Parathyroid adenoma (tissue), 2 donors: ENCODE data around the gene NR1D2.

Source experiments
- H2AFZ ChIP-seq: fragments of 300-600 bp; sonication (generic); one replicate; pipeline ENCODE4 v1.7.0; 2017; ENCODE audit warnings: antibody characterized with exemption, mild to moderate bottlenecking
- H3K27ac ChIP-seq: fragments of 300-600 bp; sonication (generic); one replicate; pipeline ENCODE4 v1.7.0; 2017
- H3K27me3 ChIP-seq: fragments of 300-600 bp; sonication (generic); one replicate; pipeline ENCODE4 v1.7.0; 2017; ENCODE audit warnings: low read length; ENCODE audit not compliant: control insufficient read depth, insufficient read depth
- H3K36me3 ChIP-seq: fragments of 300-600 bp; sonication (generic); one replicate; pipeline ENCODE4 v1.7.0; 2017; ENCODE audit warnings: low read length; ENCODE audit not compliant: control insufficient read depth, insufficient read depth
- H3K4me1 ChIP-seq: fragments of 300-600 bp; sonication (generic); one replicate; pipeline ENCODE4 v1.7.0; 2017; ENCODE audit warnings: control low read depth
- H3K4me2 ChIP-seq: fragments of 300-600 bp; sonication (generic); one replicate; pipeline ENCODE4 v1.7.0; 2017; ENCODE audit warnings: low read length
- H3K4me3 ChIP-seq: fragments of 300-600 bp; sonication (generic); one replicate; pipeline ENCODE4 v1.7.0; 2017; ENCODE audit warnings: low read depth, low read length
- H3K79me2 ChIP-seq: fragments of 300-600 bp; sonication (generic); one replicate; pipeline ENCODE4 v1.7.0; 2017; ENCODE audit warnings: control low read depth
- H3K9ac ChIP-seq: fragments of 300-600 bp; sonication (generic); one replicate; pipeline ENCODE4 v1.7.0; 2017; ENCODE audit warnings: mild to moderate bottlenecking
- H3K9me3 ChIP-seq: fragments of 300-600 bp; sonication (generic); one replicate; pipeline ENCODE4 v1.7.0; 2017; ENCODE audit warnings: low read length; ENCODE audit not compliant: control insufficient read depth
- CTCF ChIP-seq: fragments of 300-600 bp; sonication (generic); IDR thresholded peaks from one replicate; pipeline ENCODE4 v1.7.0; 2017; ENCODE audit warnings: antibody characterized with exemption, mild to moderate bottlenecking
- donor health status: primary hyperparathyroidism.

Gene NR1D2

GRCh38 chr3:23913182-23913581 is 31.9 kb upstream of the NR1D2 start:
- Histone ChIP-seq H3K9me3 (no peaks in the 10 kb centered on the region), H3K27me3 (no peaks in the 10 kb centered on the region), H3K4me2 (no peak overlapping the region), H3K36me3 (no peaks in the 10 kb centered on the region), H3K4me1 (peaks cover 7% of the 10 kb centered on the region), H3K4me3 (no peak overlapping the region), H3K27ac (no peak overlapping the region), H3K9ac (no peak overlapping the region), H3K79me2 (peaks cover 22% of the 10 kb centered on the region), H2AFZ (no peak overlapping the region)
- TF ChIP-seq CTCF: no peak

- peaks cover 11% of the 10 kb centered on the region for H3K4me1 ChIP-seq
- no peaks in the 10 kb centered on the region for H3K27me3 ChIP-seq
- H2AFZ ChIP-seq: no peak overlapping the region
- H3K36me3 ChIP-seq: no peaks in the 10 kb centered on the region
- no peak overlapping the region for H3K9ac ChIP-seq
- H3K9me3 ChIP-seq: no peaks in the 10 kb centered on the region
- H3K27ac ChIP-seq: no peak overlapping the region
- H3K4me2 ChIP-seq: peak overlapping the region; percentile 92
- peaks cover 23% of the 10 kb centered on the region for H3K79me2 ChIP-seq
- H3K4me3 ChIP-seq: no peak overlapping the region
- TF ChIP-seq CTCF: no peak
These were observed 31.0 kb upstream of the NR1D2 start for GRCh38 chr3:23913873-23914743.

- no peak for TF ChIP-seq CTCF
- H3K9ac ChIP-seq: no peak overlapping the region
These were observed 29.5 kb upstream of the NR1D2 start for GRCh38 chr3:23915537-23916108.

GRCh38 chr3:23916152-23916885 is 28.8 kb upstream of the NR1D2 start:
- Histone ChIP-seq H3K27ac (peak overlapping the region; percentile 96), H3K27me3 (no peaks in the 10 kb centered on the region), H3K36me3 (no peaks in the 10 kb centered on the region), H3K4me1 (peaks cover 11% of the 10 kb centered on the region), H3K4me2 (peak overlapping the region; percentile 92), H3K79me2 (peaks cover 23% of the 10 kb centered on the region), H3K9ac (peak overlapping the region; percentile 97), H2AFZ (peak overlapping the region; percentile 97), H3K9me3 (no peaks in the 10 kb centered on the region), H3K4me3 (peak overlapping the region; percentile 80)
- TF ChIP-seq CTCF: no peak

More at GRCh38 chr3:23915537-23916108, 29.5 kb upstream of the NR1D2 start:
- Histone ChIP-seq H2AFZ (peak overlapping the region; percentile 97), H3K27ac (no peak overlapping the region), H3K36me3 (no peaks in the 10 kb centered on the region), H3K27me3 (no peaks in the 10 kb centered on the region), H3K4me3 (peak overlapping the region; percentile 80), H3K9me3 (no peaks in the 10 kb centered on the region), H3K79me2 (peaks cover 23% of the 10 kb centered on the region), H3K4me1 (peaks cover 11% of the 10 kb centered on the region), H3K4me2 (peak overlapping the region; percentile 92)
